A673 (cell line): Measurements from ENCODE around the gene ERI3. TPM values are rescaled to one million over a fixed set of nuclear protein-coding genes. Genes with fewer than 3 reads are reported as not detected.

Source experiments
- BruUV-seq: library from RNA; stranded (reverse); fragments of 400-500 nt; replicated peaks from 2 replicates; lab custom pipeline; 2021; lab: Mats Ljungman, UMichigan
- CTCF ChIA-PET: fragments of 300-600 bp; sonication (Branson Sonifier 250); formaldehyde crosslinking; loops from one replicate; lab custom pipeline; 2022; ENCODE audit warnings: antibody characterized with exemption; lab: Charles Lee
- POLR2A ChIA-PET: fragments of 300-600 bp; sonication (Branson Sonifier 250); formaldehyde crosslinking; loops from one replicate; lab custom pipeline; 2022; ENCODE audit warnings: antibody characterized with exemption; ENCODE audit not compliant: low non-redundant PET; lab: Charles Lee
- DNase-seq: peaks from one replicate; pipeline ENCODE4 v3.0.0-alpha.2; 2015; ENCODE audit warnings: low spot score
- H3K27ac ChIP-seq: fragments of 200-600 bp; sonication (generic); 2 replicates; pipeline ENCODE4 v1.5.1; 2016; ENCODE audit warnings: mixed run types, low read depth, mild to moderate bottlenecking, mixed read lengths, antibody characterized with exemption, low read length; ENCODE audit not compliant: poor library complexity, severe bottlenecking
- H3K27me3 ChIP-seq: fragments of 200-600 bp; sonication (generic); replicated peaks from 2 replicates; pipeline ENCODE4 v1.6.1; 2017; ENCODE audit warnings: mixed run types, low read depth, mild to moderate bottlenecking, mixed read lengths, antibody characterized with exemption, low read length; ENCODE audit not compliant: insufficient read depth, poor library complexity
- H3K36me3 ChIP-seq: fragments of 200-600 bp; sonication (generic); 2 replicates; pipeline ENCODE4 v1.6.1; 2016; ENCODE audit warnings: mixed run types, mild to moderate bottlenecking, mixed read lengths, antibody characterized with exemption, low read length; ENCODE audit not compliant: insufficient read depth, poor library complexity, severe bottlenecking
- H3K4me1 ChIP-seq: fragments of 200-600 bp; sonication (generic); 2 replicates; pipeline ENCODE4 v1.6.1; 2017; ENCODE audit warnings: mixed run types, mild to moderate bottlenecking, mixed read lengths, antibody characterized with exemption, low read length; ENCODE audit not compliant: insufficient read depth, poor library complexity, severe bottlenecking
- H3K4me3 ChIP-seq: fragments of 200-600 bp; sonication (generic); 2 replicates; pipeline ENCODE4 v1.5.1; 2016; ENCODE audit warnings: low read depth, mixed run types, mild to moderate bottlenecking, mixed read lengths, low read length; ENCODE audit not compliant: poor library complexity, severe bottlenecking
- H3K9me3 ChIP-seq: fragments of 200-600 bp; sonication (generic); 2 replicates; pipeline ENCODE4 v1.6.1; 2016; ENCODE audit warnings: mixed run types, low read depth, mild to moderate bottlenecking, mixed read lengths, antibody characterized with exemption, low read length; ENCODE audit not compliant: poor library complexity, severe bottlenecking
- EZH2 ChIP-seq: fragments of 200-600 bp; sonication (generic); IDR thresholded peaks from 2 replicates; pipeline ENCODE4 v1.6.1; 2017; ENCODE audit warnings: borderline replicate concordance, low read depth, mild to moderate bottlenecking, mixed read lengths, antibody characterized with exemption, low read length; ENCODE audit not compliant: poor library complexity, severe bottlenecking
- intact Hi-C: fragments of 100-400 bp; cut with micrococcal nuclease; formaldehyde crosslinking; loops from one replicate; pipeline ENCODE4 v1.10.0; 2022; ENCODE audit not compliant: unreplicated experiment
- total RNA-seq: library from RNA; stranded (reverse); gene quantifications from 2 replicates; pipeline ENCODE4 v1.2.3, GENCODE V29; 2021
- TF ChIP-seq, protein P1 (sequence below): fragments of 300-800, 200-600 bp; sonication (generic); conservative IDR thresholded peaks from 2 replicates; pipeline ENCODE4 v1.5.1; 2017; ENCODE audit warnings: low read depth, mild to moderate bottlenecking, antibody characterized with exemption, low read length, moderate library complexity, mixed read lengths

Gene ERI3
- total RNA-seq, 1 experiment from 2014 or later: 97.9 TPM

GRCh38 chr1:44222397-44223186, 132.5 kb downstream of the ERI3 start:
- POLR2A ChIA-PET: no interaction called here
- H3K27me3 ChIP-seq: no peaks in the 10 kb centered on the region
- H3K36me3 ChIP-seq: peaks cover 36% of the 10 kb centered on the region
- H3K27ac ChIP-seq: no peak overlapping the region
- H3K4me3 ChIP-seq: no peak overlapping the region
- TF ChIP-seq, protein P1, sequence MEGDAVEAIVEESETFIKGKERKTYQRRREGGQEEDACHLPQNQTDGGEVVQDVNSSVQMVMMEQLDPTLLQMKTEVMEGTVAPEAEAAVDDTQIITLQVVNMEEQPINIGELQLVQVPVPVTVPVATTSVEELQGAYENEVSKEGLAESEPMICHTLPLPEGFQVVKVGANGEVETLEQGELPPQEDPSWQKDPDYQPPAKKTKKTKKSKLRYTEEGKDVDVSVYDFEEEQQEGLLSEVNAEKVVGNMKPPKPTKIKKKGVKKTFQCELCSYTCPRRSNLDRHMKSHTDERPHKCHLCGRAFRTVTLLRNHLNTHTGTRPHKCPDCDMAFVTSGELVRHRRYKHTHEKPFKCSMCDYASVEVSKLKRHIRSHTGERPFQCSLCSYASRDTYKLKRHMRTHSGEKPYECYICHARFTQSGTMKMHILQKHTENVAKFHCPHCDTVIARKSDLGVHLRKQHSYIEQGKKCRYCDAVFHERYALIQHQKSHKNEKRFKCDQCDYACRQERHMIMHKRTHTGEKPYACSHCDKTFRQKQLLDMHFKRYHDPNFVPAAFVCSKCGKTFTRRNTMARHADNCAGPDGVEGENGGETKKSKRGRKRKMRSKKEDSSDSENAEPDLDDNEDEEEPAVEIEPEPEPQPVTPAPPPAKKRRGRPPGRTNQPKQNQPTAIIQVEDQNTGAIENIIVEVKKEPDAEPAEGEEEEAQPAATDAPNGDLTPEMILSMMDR: no peak
- TF ChIP-seq EZH2: no peak
- no peaks in the 10 kb centered on the region for H3K9me3 ChIP-seq
- BruUV-seq: no TSS peak
- CTCF ChIA-PET: no interaction called here
- no peaks in the 10 kb centered on the region for H3K4me1 ChIP-seq
- intact Hi-C loops: no loop called here
- no peak for DNase-seq

- BruUV-seq: no TSS peak
- intact Hi-C loops: no loop called here
- peaks cover 43% of the 10 kb centered on the region for H3K36me3 ChIP-seq
- no peak overlapping the region for H3K27ac ChIP-seq
- no peaks in the 10 kb centered on the region for H3K9me3 ChIP-seq
- H3K27me3 ChIP-seq: no peaks in the 10 kb centered on the region
- ChIA-PET CTCF (no interaction called here), POLR2A (no interaction called here)
- no peaks in the 10 kb centered on the region for H3K4me1 ChIP-seq
- no peak overlapping the region for H3K4me3 ChIP-seq
- no peak for DNase-seq
- TF ChIP-seq, protein P1: no peak
- no peak for TF ChIP-seq EZH2
Observed at GRCh38 chr1:44221769-44222168, 133.3 kb downstream of the ERI3 start.

DNA sequence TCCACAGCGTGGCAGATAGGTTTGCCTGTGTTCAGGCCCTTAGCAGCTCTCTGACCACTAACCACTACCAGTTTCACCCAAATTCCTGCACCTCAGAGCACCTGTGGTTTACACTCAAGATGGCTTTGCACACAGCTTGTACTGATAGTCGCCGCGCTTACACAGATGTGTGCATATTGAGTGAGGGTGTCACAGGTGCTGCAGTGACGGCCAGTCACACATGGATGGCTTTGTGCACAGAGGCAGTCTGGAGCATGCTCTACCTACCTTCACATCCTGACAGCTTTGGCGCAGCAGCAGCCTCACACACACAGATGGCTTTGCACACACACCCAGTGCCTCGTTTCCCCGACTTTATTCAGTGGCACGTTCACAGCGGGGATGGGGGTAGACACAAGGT, 134.3 kb downstream of the ERI3 start:
- CTCF ChIA-PET: no interaction called here
- BruUV-seq: no TSS peak
- peaks cover 48% of the 10 kb centered on the region for H3K36me3 ChIP-seq

More for the DNA sequence above, 134.3 kb downstream of the ERI3 start:
- H3K27ac ChIP-seq: no peak overlapping the region
- H3K4me3 ChIP-seq: no peak overlapping the region
- no peaks in the 10 kb centered on the region for H3K4me1 ChIP-seq
- H3K9me3 ChIP-seq: no peaks in the 10 kb centered on the region
- POLR2A ChIA-PET: no interaction called here
- intact Hi-C loops: no loop called here
- no peaks in the 10 kb centered on the region for H3K27me3 ChIP-seq
- TF ChIP-seq, protein P1: no peak
- TF ChIP-seq EZH2: no peak
- no peak for DNase-seq
